SHP77 (cell line): ENCODE measurements around the gene MTNR1A.
"Not testable (repeated sequence)": the region's sequence is repeated elsewhere in the genome, so short reads cannot be mapped to it uniquely, and the experiment has no call there.

Source experiments
- DNase-seq, 2 experiments: peaks; one replicate each; lab custom pipeline; 2025; lab: John Stamatoyannopoulos, UW

The MTNR1A gene

GRCh38 chr4:186561748-186562147 is 6.4 kb upstream of the MTNR1A start:
- DNase-seq, result no peak

GRCh38 chr4:186560647-186561046 is 5.3 kb upstream of the MTNR1A start:
- DNase-seq, result no peak

- DNase-seq, result no peak
Measured at GRCh38 chr4:186557486-186557885, 2.1 kb upstream of the MTNR1A start.

GRCh38 chr4:186557061-186557460 is 1.7 kb upstream of the MTNR1A start:
- peak; percentile 12 to 34 for DNase-seq

GRCh38 chr4:186554539-186554913 is 841 bp downstream of the MTNR1A start:
- peak; percentile 9 to 41 for DNase-seq

- peak in 1 of 2 experiments; percentile 8 for DNase-seq
Measured at GRCh38 chr4:186553717-186554116, 1.6 kb downstream of the MTNR1A start.

GRCh38 chr4:186551849-186552248 is 3.5 kb downstream of the MTNR1A start:
- no peak for DNase-seq

- DNase-seq, result no peak
Measured at GRCh38 chr4:186545436-186545835, 9.9 kb downstream of the MTNR1A start.

GRCh38 chr4:186543206-186543605 is 12.2 kb downstream of the MTNR1A start:
- no peak for DNase-seq

- no peak for DNase-seq
Measured at GRCh38 chr4:186541801-186542200, 13.6 kb downstream of the MTNR1A start.

GRCh38 chr4:186537843-186538521 is 17.4 kb downstream of the MTNR1A start:
- peak; percentile 55 to 58 for DNase-seq

GRCh38 chr4:186536285-186536684 is 19.1 kb downstream of the MTNR1A start:
- peak; percentile 12 to 39 for DNase-seq

- no peak for DNase-seq
Measured at GRCh38 chr4:186534056-186534455, 21.3 kb downstream of the MTNR1A start.

- not testable (repeated sequence) for DNase-seq
Measured at GRCh38 chr4:186523927-186524326, 31.4 kb downstream of the MTNR1A start.

GRCh38 chr4:186516287-186516686 is 39.1 kb downstream of the MTNR1A start:
- DNase-seq, result no peak

GRCh38 chr4:186514271-186514950 is 41.0 kb downstream of the MTNR1A start:
- no peak for DNase-seq

- DNase-seq, result not testable (repeated sequence)
Measured at GRCh38 chr4:186504771-186505170, 50.6 kb downstream of the MTNR1A start.

GRCh38 chr4:186502231-186502630 is 53.1 kb downstream of the MTNR1A start:
- no peak for DNase-seq

GRCh38 chr4:186501554-186501953 is 53.8 kb downstream of the MTNR1A start:
- peak in 1 of 2 experiments; percentile 5 for DNase-seq

GRCh38 chr4:186500721-186501304 is 54.6 kb downstream of the MTNR1A start:
- peak; percentile 88 to 90 for DNase-seq

GRCh38 chr4:186499467-186499866 is 55.9 kb downstream of the MTNR1A start:
- DNase-seq, result no peak

GRCh38 chr4:186497043-186497442 is 58.3 kb downstream of the MTNR1A start:
- no peak for DNase-seq

GRCh38 chr4:186494496-186494895 is 60.9 kb downstream of the MTNR1A start:
- no peak for DNase-seq
